Ovary (tissue), 3 donors: ENCODE data around the gene LDHAL6B.

Experiments used
- CTCF ChIP-seq, 3 donors: fragments of 450-650 bp in 2 of 3; fragments of 200-600 bp in 1 of 3; IDR thresholded peaks; one replicate each; pipeline versions ENCODE4 v1.5.1 to v1.8.0; 2016 to 2022; ENCODE audit warnings: antibody characterized with exemption in 3 of 3, mild to moderate bottlenecking in 1 of 3
- EP300 ChIP-seq: sonication (generic); formaldehyde crosslinking; IDR thresholded peaks from one replicate; pipeline ENCODE4 v1.6.1; 2017; ENCODE audit warnings: antibody characterized with exemption
- POLR2A ChIP-seq: fragments of 450-650 bp; IDR thresholded peaks from one replicate; pipeline ENCODE4 v1.6.1; 2017; ENCODE audit warnings: antibody characterized with exemption, mild to moderate bottlenecking, moderate library complexity
- donor health status: DM: no; HTN: no; CAD: no.

GRCh38 chr15:59242649-59243048 is 36.0 kb downstream of the LDHAL6B start:
- no peak for TF ChIP-seq CTCF (IDR thresholded peaks at IDR 0.05)
- no peak for TF ChIP-seq POLR2A
- no peak for TF ChIP-seq EP300
